HG03378 (cell line): ENCODE data around the gene PSMD9.
"Not testable (repeated sequence)": the region's sequence is repeated elsewhere in the genome, so short reads cannot be mapped to it uniquely, and the experiment has no call there.

Source experiments
- ATAC-seq: cut with Tn5 transposase; IDR thresholded peaks from one replicate; pipeline ENCODE4 v1.9.1; 2021; ENCODE audit warnings: mild to moderate bottlenecking, moderate library complexity; ENCODE audit not compliant: unreplicated experiment

The PSMD9 gene

GRCh38 chr12:121872546-121873215, 15.9 kb upstream of the PSMD9 start:
- ATAC-seq, result no peak

DNA sequence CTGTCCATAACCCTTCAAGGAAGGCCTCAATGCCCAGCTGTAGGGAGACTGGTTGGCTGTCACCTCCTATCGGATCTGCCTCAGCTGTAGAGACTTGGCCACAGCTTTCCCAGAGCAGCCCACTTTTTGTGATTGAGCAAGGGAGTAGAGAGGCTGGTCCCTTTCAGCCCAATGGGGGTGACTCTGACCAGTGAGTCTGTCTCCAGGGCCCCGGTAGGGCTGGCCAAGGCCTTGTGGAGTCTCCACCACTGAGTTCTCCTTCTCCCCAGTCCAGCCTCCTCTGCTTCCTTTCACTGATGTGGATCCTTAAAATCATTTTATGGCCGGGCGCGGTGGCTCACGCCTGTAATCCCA, 15.4 kb upstream of the PSMD9 start:
- ATAC-seq, result no peak

- no peak for ATAC-seq
These were observed 14.5 kb upstream of the PSMD9 start for GRCh38 chr12:121874071-121874470.

GRCh38 chr12:121875582-121875981, 13.0 kb upstream of the PSMD9 start:
- ATAC-seq, result no peak

GRCh38 chr12:121876080-121876447, 12.5 kb upstream of the PSMD9 start:
- not testable (repeated sequence) for ATAC-seq

DNA sequence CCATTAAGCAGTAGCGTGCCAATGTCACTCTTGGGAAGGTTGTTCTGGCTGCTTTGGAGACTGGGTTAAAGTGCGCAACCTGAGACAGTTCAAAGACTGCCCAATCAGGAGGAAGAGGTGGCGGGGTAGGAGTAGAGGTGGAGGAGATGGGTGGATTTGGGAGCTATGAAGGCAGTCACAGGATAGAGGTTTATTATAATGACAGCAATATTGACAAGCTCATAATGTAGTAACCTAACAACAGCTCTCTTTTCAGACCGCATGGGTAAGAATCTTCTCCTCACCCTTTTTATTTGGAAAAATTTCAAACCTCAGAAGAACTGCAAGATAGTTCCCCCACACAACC, 5.3 kb upstream of the PSMD9 start:
- ATAC-seq, result no peak

DNA sequence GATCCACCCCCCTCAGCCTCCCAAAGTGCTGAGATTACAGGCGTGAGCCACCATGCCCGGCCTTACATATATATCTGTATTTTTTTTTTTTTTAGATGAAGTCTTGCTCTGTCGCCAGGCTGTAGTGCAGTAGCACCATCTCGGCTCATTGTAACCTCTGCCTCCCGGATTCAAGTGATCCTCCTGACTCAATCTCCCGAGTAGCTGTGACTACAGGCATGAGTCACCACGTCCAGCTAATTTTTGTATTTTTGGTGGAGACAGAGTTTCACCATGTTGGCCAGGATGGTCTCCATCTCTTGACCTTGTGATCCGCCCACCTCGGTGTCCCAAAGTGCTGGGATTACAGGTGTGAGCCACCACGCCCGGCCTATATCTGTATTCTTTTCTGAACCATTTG, 3.5 kb upstream of the PSMD9 start:
- ATAC-seq, result not testable (repeated sequence)

DNA sequence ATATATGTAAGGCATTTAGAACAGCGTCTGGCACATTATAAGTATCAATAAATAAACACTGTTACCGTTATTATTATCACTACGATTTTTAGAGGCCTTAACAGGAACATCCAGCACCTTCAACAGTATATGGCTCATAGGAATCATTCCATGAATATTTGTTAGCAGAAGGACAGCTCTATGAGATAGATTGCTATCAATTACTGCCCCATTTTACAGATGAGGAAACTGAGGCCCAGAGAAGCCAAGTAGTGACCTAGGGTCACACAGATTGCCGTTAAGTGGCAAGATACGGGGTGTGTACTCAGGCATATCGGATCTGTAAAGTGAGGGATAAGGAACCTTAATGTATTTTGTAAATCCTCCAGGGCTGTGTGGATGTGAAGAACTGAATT, 510 bp upstream of the PSMD9 start:
- no peak for ATAC-seq

DNA sequence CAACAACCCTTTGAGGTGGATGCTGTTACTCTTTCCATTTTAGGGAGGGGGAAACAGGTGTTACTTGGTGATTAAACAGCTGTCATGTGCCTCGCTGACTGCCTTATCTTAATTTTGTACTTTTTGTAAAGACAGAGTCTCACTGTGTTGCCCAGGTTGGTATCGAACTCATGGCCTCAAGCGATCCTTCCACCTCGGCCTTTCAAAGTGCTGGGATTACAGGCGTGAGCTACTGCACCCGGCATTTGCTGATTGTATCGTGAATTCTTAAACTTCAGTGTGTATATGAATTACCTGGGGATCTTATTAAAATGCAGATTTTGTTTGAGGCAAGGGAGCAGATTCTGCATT, 659 bp downstream of the PSMD9 start:
- no peak for ATAC-seq

DNA sequence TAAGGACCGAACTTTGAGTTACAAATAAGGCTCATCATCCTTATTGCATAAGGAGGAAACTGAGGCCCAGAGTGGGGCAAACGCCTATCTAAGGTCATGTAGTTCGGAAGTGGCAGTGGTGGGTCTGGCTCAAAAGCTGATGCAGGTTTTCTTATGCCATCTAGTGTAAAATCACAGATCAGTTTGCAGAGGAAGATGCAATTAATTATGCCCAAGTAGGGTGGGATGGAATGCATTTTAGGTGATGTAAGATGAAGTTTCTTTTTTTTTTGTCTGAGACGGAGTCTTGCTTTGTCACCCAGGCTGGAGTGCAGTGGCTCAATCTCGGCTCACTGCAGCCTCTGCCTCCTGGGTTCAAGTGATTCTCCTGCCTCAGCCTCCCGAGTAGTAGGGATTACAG, 1.1 kb downstream of the PSMD9 start:
- not testable (repeated sequence) for ATAC-seq

GRCh38 chr12:121892673-121893561, 4.3 kb downstream of the PSMD9 start:
- ATAC-seq, result no peak

DNA sequence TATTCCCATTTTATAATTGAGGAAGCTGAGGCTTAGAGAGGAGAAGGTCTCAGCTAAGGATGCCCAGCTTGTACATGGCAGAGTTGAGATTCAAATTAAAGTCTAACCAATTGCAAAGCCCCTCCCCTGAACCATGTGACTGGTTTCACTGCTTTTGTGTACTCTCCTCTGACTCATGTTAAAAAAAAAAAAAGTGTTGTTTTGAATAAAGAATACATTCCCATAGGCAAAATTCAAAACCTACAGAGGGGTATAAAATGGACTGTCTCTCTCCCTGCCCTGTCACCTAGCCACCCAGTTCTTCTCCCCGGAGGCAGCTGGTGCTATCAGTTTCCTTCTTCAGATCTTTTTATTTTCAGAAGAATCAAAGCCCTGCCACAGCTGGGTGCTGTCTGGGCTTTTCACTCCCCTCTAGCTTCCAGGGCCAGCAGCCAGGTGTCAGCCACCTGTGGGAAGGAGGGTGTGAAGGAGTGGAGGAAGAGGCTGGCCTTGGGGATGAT, 5.4 kb downstream of the PSMD9 start:
- ATAC-seq, result no peak

DNA sequence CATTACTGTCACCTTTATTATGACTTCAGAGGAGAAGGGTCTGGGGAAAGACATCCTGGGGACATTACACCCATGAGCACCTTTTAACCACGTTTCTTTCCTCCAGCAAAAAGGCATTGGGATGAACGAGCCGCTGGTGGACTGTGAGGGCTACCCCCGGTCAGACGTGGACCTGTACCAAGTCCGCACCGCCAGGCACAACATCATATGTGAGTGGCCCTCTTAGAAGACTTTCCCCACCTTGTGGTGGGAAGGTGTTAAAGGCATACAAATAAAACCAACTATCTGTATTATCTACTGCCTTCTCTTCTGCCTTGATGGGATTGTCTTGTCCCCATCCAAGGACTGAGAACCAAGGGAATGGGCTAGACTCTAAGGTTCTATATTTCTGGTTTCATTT, 6.0 kb downstream of the PSMD9 start:
- ATAC-seq, result no peak

GRCh38 chr12:121898287-121898686, 9.7 kb downstream of the PSMD9 start:
- ATAC-seq, result no peak

- ATAC-seq, result no peak
These were observed 11.0 kb downstream of the PSMD9 start for GRCh38 chr12:121899590-121899989.

GRCh38 chr12:121903202-121903601, 14.6 kb downstream of the PSMD9 start:
- no peak for ATAC-seq

- ATAC-seq, result no peak
These were observed 17.2 kb downstream of the PSMD9 start for GRCh38 chr12:121905746-121906145.

DNA sequence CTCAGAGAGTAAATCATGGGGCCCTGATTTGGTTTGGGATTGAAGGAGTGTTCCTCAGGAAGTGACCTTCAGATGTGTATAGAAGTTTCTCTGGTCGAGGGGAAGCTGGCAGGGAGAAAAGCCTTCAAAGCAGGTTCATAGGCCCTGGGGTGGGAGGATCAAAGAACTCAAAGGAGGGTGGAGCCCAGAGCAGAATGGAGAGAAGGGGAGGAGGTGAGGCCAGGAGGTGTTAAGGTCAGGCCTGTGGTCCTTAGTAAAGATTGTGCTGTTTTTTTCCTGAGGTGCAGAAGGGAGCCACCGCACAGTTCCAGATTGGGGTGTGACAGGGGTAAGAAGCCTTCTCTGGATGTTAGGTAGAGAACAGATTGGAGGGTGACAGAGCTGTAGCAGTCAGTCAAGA, 20.1 kb downstream of the PSMD9 start:
- no peak for ATAC-seq

DNA sequence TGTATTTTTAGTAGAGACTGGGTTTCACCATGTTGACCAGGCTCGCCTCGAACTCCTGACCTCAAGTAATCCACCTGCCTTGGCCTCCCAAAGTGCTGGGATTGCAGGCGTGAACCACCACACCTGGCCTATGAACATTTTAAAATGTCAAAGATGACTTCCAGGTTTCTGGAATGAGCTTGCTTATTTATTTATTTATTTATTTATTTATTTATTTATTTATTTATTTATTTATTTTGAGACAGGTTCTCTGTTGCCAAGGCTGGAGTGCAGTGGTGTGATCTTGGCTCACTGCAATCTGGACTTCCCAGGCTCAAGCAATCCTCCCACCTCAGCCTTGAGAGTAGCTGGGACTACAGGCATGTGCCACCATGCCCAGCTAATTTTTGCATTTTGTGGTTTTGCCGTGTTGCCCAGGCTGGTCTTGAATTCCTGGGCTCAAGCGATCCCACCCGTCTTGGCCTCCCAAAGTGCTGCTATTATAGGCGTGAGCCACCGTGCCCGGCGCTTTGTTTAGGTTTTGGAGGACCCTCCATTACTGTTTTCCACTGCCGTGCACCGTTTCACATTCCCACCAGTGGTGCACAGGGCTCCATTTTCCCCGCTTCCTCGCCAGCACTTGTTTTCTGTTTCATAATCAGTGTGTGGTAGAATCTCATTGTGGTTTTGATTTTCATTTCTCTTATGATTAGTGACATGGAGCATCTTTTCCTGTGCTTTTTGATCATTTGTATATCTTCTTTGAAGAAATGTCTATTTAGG, 23.4 kb downstream of the PSMD9 start:
- no peak for ATAC-seq

GRCh38 chr12:121915841-121916321, 27.3 kb downstream of the PSMD9 start:
- ATAC-seq, result no peak

DNA sequence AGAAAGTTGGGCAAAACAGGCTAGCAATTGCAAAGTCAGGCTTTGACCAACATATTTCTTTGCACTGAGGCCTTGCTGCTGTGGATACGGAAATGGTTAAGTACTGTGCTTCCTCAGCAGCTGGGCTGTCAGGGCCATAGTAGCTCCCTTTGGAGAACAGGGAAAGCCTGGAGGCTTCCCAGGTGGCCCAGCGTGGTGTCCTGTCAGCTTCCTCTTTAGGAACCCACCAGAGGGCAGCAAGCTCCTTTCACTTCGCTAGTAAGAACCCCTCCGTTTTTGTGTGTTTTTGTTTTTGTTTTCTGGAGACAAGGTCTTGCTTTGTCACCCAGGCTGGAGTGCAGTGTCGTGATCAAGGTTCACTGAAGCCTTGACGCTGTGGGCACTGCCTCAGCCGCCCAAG, 28.1 kb downstream of the PSMD9 start:
- no peak for ATAC-seq
